ENCODE results near the gene NXN.
A peak's percentile ranks its signal among the peaks of the same experiment; 100 is the strongest.
"Not testable (repeated sequence)": the region's sequence is repeated elsewhere in the genome, so short reads cannot be mapped to it uniquely, and the experiment has no call there.

The NXN gene

DNA sequence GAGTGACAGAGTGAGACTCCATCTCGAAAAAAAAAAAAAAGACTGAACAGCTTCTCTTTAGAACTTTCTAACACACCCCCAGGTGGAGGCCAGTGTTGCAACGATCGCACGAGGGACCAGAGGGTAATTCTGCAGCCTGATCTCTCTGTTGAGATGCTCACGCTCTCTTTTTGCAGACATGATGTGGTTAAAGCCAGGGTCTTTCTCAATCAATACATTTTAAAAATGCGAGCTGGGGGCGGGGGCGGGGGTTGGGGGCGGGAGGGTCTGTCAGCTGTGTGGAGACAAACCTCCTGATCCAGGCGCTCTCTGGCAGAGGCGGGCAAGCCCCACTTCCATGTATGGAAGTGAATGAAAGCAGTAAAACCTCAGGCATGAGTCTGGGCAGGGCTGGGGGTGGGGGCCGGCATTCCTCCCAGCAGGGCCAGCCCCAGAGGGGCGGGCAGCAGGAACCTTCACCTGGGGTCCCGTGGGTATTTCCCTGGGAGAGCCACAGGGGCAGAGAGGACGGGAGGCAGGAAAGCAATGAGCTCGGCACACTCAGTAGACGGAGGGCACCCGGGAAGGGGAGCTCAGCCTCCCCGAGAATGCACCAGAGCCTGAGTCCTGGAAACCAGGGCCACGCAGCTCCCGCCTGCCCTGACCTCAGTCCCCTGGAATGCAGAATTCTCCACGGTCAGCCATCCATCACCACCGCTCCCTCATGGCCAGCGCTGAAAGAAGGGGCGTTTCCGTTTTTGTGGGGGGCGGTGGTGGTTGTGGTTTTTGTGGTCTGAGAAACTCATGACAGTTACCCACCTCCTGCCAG, 28.0 kb downstream of the NXN start:
- peak; percentile 68 for DNase-seq

DNA sequence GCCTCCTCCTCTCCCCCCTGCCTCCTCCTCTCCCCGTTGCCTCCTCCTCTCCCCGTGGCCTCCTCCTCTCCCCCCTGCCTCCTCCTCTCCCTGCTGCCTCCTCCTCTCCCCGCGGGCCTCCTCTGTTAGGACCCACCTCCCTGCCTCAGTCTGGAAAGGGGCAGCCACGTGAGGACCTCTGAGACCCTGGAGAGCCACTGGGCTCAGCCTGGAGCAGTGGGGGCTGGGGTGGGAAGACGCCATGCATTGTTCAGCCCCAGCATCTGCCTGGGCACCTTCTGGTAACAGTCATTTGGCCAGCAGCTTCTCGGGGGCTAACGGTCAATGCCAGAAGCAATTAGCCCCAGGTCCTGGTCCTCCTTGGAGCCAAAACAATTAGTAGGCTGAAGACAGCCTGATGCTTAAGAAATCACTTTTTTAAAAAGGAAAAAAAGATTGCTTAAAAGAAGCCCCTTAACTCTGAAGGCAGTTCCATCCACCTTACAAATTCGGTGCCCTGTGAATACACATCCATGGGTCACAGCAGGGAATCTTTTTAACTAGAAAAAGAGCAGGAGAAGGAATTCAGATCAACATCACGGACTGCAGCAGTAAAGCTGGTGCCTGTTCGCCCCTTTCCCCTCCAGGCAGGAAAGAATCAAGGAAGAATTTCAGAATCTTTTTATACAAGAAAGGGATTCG, 29.8 kb downstream of the NXN start:
- DNase-seq, result no peak

DNA sequence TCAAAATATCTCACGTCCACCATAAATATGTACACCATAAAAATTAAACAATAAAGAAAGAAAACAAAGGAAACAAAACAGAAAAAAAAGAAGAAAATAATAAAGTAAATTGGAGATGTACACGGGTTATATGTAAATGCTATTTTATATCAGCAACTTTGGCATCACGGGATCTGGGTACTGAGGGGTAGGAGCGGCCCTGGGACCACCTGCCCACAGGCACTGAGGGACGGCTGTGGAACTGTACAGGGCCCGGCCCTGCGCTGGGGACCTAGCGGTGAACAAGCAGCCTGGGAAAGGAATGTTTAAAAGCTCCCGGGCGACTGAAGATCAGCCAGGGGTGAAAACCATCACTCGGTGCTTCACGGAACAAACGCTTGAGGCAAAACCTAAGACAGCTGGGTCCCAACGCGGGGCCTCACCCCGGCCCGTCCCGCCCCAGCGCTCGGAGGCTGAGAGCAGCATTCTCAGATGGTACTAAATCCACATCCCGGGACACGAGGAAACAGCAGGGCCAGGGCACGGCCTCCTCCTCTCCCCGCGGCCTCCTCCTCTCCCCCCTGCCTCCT, 31.2 kb downstream of the NXN start:
- DNase-seq, result peak; percentile 75

DNA sequence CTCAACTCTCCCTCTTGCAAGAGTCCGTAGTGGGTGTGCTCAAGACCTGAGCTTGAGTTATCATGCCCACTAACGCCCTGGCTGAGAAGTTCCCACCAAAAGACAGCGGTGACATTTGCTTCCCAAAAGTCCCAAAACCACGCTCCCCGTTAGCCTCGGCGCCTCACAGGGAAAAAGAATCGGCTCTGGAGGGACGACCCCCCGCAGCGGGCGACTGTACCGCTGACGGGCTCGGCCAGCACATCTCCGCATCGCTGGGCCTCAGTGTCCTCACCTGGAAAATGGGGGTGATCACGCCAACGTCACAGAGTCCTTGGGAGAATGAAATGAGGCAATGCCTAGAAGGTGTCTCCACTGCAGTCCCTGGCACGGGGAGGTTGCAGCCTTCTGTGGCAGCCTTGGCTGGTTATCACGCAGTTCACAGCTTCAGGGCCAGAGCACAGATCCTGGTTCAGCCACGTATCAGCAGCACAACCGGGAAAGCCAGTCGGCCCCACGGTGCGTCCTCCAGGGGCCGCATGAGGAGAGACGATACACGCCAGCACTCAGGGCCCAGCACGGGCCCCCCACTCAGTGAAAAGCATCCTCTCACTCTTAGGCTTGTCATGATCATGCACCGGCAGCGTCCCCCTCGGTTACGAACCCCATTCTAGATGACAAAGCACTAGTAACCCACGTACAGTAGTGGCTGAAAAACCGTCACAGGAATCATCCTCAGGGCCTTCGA, 32.9 kb downstream of the NXN start:
- no peak for DNase-seq

DNA sequence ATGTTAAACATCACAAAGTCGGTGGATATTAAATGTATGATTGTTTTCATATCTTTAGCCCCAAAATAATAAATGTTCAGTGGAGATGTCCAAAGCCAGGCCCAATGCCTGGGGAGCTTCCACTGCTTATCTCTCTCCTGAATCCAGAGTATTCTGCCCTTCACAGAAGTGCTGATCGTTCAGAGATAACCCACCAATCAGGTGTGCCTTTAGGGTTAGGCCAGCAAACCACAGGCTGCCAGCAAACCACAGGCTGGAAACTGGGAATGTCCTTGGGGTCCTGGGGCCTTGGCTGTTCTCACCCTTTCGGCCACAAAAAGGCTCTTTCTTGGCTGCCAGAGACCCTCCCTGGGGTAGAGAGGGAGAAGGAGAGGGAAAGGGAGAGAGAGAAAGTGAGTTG, 33.9 kb downstream of the NXN start:
- DNase-seq, result no peak

DNA sequence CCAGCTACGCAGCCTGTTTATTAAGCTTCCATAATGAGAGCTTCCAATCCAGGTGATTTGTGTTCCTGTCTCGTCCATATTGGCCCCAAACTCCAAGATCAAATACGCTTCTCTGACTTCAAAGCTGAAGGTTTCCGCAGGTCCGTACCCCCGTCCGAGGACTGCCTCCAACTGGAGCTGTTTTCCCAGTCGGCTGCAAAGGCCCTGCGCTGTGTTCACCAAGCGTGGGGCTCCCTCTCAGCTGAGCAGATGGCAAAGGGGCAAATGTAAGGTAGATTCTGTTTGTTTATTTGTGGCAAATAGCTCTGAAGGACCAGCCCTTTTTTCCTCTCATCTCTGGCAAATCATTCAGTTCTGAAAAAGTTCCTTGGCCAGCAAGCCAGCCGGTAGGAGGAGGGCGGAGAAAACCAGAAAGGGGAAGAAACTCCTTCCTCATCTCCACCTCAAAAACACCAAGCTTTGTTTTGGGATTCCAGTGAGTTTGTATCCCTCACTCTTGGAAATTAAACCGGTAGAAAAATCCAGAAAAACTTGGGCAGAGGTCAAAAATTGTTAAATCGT, 35.2 kb downstream of the NXN start:
- DNase-seq, result no peak

DNA sequence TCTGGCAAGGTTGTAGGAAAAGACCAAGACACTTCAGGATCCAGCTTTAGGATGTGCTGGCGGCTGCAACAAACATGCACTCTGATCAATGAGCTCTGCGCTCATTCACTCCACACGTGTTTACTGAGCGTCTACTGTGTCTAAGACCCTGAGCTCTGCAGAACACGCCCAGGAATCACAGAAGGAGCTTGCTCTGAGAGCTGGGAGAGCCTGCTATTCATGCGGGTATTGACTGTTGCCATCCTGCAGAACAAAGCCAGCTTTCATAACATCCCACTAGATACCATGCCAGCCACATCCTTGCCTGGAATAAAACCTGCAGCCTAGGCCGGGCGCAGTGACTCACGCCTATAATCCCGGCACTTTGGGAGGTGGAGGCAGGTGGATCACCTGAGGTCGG, 44.1 kb downstream of the NXN start:
- DNase-seq, result no peak

DNA sequence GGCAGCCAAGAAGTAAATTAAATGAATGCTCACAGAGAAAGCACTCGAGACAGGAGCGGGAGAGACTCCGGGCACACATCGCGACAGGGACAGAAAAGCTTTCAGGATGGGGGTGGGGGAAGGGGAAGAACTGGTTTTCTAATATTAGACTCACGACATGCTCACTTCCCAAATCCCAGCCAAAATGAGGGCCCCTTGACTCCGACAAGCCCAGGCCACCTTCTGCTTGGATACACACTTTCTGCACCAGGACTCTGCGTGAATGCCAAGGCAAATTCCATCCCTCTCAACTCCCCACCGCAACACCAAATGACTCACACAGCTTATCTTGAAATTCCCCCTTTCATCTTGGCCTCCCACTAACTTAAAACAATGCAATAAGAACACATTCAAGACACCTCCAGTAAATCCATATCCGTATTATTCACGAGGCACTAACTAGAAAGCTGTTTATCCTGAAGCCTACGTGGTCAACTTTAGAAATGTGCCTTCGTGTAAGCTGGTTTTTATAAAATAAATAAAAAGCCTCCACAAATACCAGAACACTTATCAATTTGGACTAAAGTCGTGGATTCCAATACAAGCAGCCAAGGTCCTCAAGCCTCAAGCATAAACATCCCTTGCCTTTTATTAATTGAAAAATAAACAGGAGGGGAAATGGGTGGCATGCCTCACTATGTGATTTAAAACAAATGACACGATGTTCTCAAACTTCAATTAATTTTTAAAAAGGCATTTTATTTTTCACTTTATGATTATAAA, 46.1 kb downstream of the NXN start:
- no peak for DNase-seq

DNA sequence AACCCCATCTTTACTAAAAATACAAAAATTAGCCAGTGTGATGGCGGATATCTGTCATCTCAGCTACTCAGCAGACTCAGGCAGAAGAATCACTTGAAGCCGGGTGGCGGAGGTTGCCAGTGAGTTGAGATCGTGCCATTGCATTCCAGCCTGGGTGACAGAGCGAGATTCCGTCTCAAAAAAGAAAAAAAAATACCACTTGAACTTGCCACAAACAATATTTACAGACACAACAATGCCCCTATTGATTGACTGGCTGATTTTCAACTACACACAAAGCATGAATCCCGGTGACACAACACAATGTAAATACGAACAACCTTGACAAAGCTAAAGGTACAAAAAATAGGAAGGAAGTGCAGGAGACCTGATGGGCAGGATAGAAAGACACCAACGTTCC, 49.3 kb downstream of the NXN start:
- no peak for DNase-seq

DNA sequence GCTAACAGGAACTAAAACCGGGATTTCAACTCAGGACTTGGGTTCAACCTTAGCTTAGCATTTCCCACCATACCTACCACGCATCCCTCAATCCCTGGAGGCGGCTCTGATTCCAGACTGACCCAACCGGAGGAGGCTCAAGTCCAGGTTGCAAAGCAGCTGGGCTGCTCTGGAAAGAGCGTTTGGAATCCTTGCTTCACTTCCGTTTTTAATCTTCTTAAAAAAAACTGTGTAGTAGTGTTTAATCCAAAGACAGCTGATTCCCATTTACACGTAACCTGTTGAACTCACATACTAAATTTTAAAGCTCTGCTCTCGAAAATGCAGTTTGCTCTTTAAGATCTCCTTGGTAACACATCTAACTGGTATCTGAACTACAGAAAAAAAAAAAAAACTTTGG, 50.0 kb downstream of the NXN start:
- DNase-seq, result no peak

DNA sequence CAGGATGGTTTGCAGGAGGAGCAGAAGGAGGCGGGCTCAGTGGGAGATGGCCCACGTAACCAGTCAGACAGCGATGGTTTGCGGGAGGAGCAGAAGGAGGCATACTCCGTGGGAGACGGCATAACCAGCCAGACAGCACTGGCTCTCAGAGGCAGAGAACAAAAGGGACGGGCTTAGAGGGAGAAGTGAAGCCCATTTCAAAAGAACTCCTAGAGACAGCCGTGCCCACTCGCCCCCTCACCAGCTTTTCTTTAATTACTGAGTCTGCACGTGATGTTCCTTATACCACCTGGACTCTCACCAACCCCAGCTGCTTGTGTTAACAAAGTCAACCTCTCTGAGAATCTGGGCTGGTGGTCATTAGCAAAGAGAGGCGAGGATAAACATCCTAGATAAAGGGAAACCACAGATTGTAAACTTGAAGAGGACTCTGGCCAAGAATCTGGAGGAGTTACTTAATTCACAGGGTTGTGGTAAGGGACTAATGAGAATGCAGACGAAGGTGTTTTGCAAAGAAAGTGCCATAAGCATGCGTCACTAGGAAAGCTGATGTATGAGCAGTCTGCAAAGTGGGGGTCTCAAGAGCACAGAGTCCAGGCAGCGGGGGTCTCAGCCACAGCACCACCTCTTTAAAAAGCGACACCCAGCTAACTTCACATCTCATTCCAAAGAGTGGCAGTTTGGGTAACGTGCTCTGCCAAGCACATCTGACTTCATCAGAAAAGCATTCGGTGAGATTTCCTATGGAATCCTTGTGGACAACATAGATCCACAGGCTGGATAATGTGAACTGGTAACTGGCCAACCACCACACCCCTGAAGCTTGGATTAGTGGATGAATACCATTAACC, 51.7 kb downstream of the NXN start:
- DNase-seq, result peak; percentile 72

DNA sequence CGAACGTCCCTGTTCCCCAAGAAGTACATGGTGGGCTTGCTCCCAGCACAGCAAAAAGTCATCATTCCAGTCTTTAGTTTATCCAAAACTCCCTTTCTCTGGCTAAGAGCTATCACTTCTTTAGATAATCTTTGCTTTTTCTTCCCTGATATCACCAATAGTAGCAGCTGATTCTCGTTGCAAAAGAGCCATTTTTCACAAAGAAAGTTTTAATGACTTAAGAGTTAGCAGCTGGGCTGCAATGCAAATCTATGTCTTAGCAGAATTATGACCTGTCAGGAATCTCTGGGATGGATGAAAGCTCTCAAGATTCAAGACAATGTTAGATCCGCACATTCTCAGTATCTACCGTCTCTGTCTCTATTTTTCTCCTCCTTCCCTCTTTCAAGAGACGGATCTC, 53.8 kb downstream of the NXN start:
- no peak for DNase-seq

DNA sequence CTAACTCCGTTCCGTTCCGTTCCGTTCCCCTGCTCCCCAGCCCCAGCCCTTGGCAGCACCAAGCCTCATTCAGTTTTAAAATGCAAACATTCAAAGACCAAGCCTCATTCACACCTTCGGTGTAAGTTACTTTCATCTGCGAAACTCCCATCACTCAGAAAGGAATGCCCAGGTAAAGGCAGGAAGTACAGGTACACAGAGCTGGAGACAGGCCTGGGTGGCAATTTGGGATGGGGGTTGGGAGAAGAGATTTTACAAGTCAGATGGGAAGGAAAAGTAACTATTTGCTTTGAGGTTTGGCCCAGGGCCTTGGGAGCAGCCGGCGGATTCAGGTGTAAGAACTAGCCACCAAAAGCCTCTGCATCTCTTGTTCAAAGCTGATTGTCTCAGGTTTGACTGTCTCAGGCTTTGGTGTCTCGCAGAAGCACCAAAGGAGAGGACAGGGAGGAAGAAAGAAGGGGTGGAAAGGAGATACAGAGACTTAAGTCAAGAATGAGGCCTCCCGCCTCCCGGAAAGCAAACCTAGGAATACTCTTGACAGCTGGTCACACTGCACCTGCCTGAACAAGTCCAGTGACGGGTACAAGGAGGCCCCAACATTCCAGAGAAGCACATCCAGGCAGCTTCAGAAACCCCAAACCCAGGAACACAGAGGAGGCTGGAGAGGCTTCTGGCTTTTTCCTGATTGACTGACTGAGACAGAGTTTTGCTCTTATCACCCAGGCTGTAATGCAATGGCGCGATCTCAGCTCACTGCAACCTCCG, 54.7 kb downstream of the NXN start:
- no peak for DNase-seq

DNA sequence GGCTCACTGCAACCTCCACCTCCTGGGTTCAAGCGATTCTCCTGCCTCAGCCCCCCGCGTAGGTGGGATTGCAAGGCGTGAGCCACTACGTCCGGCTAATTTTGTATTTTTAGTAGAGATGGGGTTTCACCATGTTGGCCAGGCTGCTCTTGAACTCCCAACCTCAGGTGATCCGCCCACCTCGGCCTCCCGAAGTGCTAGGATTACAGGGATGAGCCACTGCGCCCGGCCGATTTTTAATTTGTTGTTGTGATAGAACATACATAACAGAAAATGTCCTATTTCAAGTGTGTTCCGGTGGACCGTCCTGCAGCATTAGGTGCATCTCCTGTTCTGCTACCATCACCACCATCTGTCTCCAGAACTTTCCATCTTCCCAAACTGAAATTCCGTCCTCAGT, 55.3 kb downstream of the NXN start:
- DNase-seq, result not testable (repeated sequence)

DNA sequence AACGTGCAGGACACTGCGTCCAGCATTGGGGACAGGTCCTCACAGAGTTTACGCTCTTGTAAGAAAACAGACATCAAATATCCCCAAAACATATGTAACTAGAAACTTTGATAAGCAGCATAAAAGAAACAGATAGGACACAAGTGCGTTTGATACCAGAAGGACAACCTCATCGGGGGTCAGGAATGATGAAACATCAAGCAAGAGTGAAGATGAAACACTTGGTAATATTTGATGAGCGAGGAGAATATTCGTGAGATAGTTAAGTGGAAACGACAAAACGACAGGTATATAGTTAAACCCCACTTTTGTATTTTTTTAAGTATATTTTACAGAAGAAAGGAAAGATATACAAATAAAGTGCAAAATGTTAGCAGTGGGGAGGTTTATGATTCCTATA, 55.9 kb downstream of the NXN start:
- no peak for DNase-seq

DNA sequence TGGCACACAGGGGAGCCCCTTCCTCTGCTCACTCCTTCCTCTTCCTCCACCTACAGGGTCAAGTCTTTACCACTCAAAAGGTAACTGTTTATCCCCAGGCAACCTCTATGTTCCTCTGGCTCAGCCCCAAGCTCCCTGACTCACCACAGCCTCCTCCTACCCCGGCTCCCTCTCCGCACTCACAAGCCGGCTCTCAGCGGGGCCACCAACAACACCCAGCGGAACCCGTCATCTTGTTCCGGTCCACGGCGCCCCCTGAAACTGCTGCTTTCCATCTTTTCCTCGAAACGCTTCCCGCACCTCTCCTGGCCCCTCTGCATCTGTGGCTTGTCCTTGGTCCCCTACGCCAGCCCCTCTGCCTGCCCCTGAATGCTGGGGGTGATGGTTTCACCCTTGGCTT, 58.4 kb downstream of the NXN start:
- no peak for DNase-seq

DNA sequence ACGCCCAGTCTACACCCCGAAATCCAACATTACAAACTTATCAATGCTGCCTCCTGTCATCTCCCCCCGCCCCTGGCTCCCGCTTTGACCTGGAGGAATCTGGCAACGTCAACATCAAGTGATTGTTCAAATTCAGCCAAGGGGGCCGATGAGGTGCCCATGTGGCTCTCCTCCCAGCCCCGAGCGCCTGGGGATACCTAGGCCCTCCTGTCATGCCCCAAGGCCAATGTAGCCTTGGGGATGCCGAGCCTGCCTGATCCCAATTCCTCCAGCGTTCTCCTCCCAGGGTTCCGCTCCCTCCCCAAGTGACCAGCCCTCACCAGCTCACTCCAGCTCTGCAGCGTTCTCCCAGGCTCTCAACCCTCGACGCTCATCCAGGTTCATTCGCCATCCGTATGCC, 59.4 kb downstream of the NXN start:
- DNase-seq, result no peak

DNA sequence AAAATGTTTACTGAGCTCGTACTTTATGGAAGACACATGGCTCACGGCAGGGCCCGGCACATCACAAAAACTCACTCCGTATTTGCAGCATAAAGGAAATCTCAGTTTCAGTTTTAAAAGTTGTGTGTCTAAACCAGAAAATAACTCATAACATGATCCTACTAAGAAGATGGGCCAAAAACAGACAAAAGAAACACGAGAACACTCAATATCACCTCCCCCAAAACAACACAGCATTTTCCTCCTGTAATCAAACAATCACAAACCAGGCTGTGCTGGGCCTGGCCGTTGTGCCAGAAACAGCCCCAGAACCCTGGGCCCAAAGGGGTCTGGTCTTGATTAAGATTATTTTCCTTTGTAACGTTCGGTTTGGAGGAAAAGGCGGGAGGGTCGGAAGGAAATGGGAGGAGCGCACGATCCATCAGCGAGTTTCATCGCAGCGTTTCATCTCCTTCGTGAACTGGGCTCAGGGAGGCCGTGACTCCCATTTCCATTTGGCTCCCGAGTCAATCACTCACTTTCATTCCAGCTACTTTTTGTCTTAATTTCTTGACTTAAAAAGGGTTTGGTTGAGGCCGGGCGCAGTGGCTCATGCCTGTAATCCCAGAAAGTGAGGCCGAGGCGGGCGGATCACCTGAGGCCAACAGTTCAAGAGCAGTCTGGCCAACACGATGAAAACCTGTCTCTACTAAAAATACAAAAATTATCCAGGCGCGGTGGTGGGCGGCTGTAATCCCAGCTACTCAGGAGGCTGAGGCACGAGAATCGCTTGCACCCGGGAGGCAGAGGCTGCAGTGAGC, 61.4 kb downstream of the NXN start:
- no peak for DNase-seq

DNA sequence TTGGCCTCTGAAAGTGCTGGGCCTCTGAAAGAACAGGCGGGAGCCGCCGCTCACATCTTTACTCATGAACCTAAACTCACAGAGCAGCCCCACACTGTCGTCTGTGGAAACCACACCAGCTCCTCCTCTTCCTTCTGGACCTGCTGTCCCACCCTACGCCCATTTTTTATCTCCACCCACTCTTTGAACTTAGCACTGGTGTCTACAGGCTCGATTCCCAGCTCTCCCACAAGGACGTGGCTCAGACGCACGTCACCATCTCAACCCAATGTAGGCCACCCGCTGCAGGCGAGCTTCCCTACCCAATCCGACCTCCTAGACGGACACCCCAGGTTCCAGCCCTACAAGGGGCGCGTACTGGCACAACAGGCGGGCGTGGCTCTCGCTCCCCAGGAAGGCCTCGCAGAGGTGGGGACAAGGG, 62.2 kb downstream of the NXN start:
- DNase-seq, result no peak

DNA sequence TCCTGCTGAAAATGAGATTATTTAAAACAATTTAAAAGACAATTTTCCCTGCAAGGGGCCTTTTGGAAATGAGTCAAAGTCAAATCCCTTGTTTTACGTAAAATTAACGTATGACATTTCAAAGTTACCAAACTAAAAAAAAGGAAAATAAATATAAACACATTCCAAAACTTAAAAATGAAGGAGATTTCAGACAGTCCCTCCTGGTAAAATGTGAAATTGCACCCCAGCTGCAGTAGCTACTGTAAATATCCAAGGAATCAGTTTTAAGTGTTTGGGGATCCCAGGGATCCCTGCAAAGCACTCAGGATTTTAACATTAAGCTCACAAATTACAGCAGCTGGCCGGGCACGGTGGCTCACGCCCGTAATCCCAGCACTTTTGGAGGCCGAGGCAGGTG, 63.3 kb downstream of the NXN start:
- DNase-seq, result no peak

All from left hindlimb (tissue), 1 donor.